Cardiac muscle cell (in vitro differentiated cells and primary cell): ENCODE data around the gene NMS. TPM values are rescaled to one million over a fixed set of nuclear protein-coding genes. Genes with fewer than 3 reads are reported as not detected.

Experiments used
- DNase-seq, 2 donors: peaks; one replicate each; pipeline versions ENCODE4 v3.0.0 to v3.0.0-alpha.2; 2010 to 2017; ENCODE audit warnings: low read depth in 1 of 2, low spot score in 1 of 2
- H3K27ac ChIP-seq: fragments of 200-600 bp; sonication (generic); 2 replicates; pipeline ENCODE4 v1.5.1; 2016
- H3K27me3 ChIP-seq: fragments of 200-600 bp; sonication (generic); 2 replicates; pipeline ENCODE4 v1.6.0; 2016; ENCODE audit warnings: control low read depth
- H3K36me3 ChIP-seq: fragments of 200-600 bp; sonication (generic); 2 replicates; pipeline ENCODE4 v1.5.1; 2016; ENCODE audit warnings: control low read depth
- H3K4me1 ChIP-seq: fragments of 200-600 bp; sonication (generic); 2 replicates; pipeline ENCODE4 v1.8.1; 2017; ENCODE audit warnings: low read depth, mild to moderate bottlenecking, mixed run types
- H3K4me3 ChIP-seq: fragments of 200-600 bp; sonication (generic); 2 replicates; pipeline ENCODE4 v1.5.1; 2016; ENCODE audit warnings: mild to moderate bottlenecking
- H3K9me3 ChIP-seq: fragments of 200-600 bp; sonication (generic); 2 replicates; pipeline ENCODE4 v1.5.1; 2017; ENCODE audit warnings: low read depth, mild to moderate bottlenecking, control low read depth
- polyA plus RNA-seq: library from polyadenylated mRNA; unstranded; fragments of >200 nt; fragmentation: Nextera tagmentation; extraction: Ambion mirVana; gene quantifications from 2 replicates; pipeline ENCODE4 v1.2.1, GENCODE V29; 2016
- total RNA-seq: library from RNA; depleted of rRNA; stranded (reverse); fragments of >200 nt; gene quantifications from 2 replicates; pipeline ENCODE4 v1.2.3, GENCODE V29; 2016
- TF ChIP-seq, protein P1 (sequence below): IDR thresholded peaks from 2 replicates; pipeline ENCODE4 v1.5.1; 2012; ENCODE audit warnings: low read depth, mild to moderate bottlenecking, low read length

Gene NMS
- total and polyA plus RNA-seq, 2 experiments from 2014 or later = not detected

DNA sequence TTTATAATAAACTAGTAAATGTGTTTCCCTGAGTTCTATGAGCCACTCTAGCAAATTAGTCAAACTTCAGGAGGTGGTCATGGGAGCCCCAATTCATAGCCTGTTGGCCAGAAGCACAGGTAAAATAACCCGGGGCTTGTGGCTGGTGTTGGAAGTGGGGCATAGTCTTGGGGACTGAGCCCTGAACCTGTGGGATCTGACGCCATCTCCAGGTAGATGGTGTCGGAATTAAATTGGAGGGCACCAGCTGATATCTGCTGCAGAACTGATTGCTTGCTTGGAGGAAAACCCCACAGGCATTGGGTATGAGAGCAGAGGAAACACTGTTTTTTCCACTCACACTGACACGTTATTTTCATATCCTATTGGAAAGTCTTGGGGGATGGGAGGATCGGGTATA, 14.1 kb downstream of the NMS start:
- DNase-seq = no peak
- H3K27me3 ChIP-seq = no peaks in the 10 kb centered on the region
- H3K36me3 ChIP-seq = no peaks in the 10 kb centered on the region
- no peak overlapping the region for H3K4me3 ChIP-seq
- no peaks in the 10 kb centered on the region for H3K9me3 ChIP-seq
- H3K4me1 ChIP-seq = no peaks in the 10 kb centered on the region
- no peak overlapping the region for H3K27ac ChIP-seq
- TF ChIP-seq, protein P1, sequence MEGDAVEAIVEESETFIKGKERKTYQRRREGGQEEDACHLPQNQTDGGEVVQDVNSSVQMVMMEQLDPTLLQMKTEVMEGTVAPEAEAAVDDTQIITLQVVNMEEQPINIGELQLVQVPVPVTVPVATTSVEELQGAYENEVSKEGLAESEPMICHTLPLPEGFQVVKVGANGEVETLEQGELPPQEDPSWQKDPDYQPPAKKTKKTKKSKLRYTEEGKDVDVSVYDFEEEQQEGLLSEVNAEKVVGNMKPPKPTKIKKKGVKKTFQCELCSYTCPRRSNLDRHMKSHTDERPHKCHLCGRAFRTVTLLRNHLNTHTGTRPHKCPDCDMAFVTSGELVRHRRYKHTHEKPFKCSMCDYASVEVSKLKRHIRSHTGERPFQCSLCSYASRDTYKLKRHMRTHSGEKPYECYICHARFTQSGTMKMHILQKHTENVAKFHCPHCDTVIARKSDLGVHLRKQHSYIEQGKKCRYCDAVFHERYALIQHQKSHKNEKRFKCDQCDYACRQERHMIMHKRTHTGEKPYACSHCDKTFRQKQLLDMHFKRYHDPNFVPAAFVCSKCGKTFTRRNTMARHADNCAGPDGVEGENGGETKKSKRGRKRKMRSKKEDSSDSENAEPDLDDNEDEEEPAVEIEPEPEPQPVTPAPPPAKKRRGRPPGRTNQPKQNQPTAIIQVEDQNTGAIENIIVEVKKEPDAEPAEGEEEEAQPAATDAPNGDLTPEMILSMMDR = no peak

DNA sequence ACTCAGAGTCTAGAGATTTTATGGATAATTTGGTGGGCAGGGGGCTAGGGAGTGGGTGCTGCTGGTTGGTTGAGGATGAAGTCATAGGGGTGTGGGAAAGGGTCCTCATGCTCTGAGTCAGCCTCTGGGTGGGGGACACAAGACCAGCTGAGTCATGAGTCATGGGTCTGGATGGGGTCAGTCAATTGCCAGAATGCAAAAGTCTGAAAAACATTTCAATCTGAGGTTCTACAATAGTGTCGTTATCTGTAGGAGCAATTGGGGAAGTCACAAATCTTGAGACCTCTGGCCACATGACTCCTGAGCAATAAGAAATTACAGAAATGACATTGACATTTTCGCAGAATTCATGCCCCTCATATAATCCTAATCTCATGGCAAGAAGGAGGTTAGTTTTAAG, 15.1 kb downstream of the NMS start:
- no peaks in the 10 kb centered on the region for H3K4me1 ChIP-seq

DNA sequence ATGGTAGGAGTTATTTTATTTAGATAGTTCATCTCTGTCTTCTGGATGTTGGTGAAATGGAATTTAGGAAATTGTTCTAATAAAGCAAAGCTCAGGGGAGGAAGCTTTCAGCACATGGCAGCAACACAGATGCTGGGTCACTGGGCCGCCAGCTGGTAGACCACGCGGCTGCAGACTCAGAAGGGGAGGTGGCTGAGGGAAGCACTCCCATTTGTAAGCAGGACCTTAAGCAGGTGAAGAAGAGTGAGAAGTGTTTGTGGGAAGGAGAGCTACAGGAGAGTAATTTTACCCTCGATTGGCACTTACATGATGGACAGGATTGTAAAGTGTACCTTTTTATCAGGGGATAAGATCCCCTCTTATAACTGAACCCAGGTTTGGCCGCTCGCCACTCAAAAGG, 24.4 kb downstream of the NMS start:
- TF ChIP-seq, protein P1 = no peak
- H3K27ac ChIP-seq = no peak overlapping the region
- H3K4me3 ChIP-seq = no peak overlapping the region
- no peaks in the 10 kb centered on the region for H3K27me3 ChIP-seq
- DNase-seq = no peak
- H3K36me3 ChIP-seq = no peaks in the 10 kb centered on the region
- H3K4me1 ChIP-seq = no peaks in the 10 kb centered on the region
- H3K9me3 ChIP-seq = no peaks in the 10 kb centered on the region

More for the DNA sequence above, 15.1 kb downstream of the NMS start:
- Histone ChIP-seq H3K36me3 (no peaks in the 10 kb centered on the region), H3K27me3 (no peaks in the 10 kb centered on the region), H3K27ac (no peak overlapping the region), H3K9me3 (no peaks in the 10 kb centered on the region), H3K4me3 (no peak overlapping the region)
- DNase-seq = no peak
- TF ChIP-seq, protein P1 = no peak

DNA sequence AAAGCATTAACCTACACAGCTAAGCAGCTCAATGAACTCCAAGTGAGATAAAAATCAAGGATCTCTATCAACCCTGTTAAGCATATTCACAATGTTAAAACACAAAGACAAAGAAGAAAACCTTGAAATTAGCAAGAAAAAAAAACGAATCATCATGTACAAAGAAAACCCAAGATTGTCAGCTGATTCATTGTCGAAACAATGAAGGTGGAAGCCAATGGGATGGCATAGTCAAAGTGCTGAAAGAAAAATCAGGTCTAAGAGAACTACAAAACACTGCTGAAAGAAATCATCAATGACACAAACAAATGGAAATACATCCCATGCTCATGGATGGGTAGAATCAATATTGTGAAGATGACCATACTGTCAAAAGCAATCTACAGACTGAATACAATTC, 32.5 kb downstream of the NMS start:
- Histone ChIP-seq H3K36me3 (no peaks in the 10 kb centered on the region), H3K27me3 (no peaks in the 10 kb centered on the region), H3K27ac (no peak overlapping the region), H3K4me1 (no peaks in the 10 kb centered on the region), H3K9me3 (no peaks in the 10 kb centered on the region), H3K4me3 (no peak overlapping the region)
- no peak for DNase-seq
- TF ChIP-seq, protein P1 = no peak

DNA sequence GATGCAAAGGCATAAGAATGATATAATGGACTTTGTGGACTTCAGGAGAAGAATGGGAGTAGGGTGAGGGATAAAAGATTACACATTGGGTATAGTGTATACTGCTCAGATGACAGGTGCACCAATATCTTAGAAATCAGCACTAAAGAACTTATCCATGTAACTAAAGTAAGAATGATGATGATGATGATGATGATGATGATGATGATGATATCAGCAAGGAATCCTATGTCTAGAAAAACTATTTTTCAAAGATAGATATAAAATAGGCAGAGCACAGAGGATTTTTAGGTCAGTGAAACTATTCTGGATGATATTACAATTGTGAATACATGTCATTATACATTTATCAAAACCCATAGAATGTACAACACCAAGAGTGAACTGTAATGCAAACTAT, 34.3 kb downstream of the NMS start:
- Histone ChIP-seq H3K27me3 (no peaks in the 10 kb centered on the region), H3K9me3 (no peaks in the 10 kb centered on the region), H3K27ac (no peak overlapping the region), H3K36me3 (no peaks in the 10 kb centered on the region), H3K4me1 (no peaks in the 10 kb centered on the region), H3K4me3 (no peak overlapping the region)
- DNase-seq = no peak
- TF ChIP-seq, protein P1 = no peak

DNA sequence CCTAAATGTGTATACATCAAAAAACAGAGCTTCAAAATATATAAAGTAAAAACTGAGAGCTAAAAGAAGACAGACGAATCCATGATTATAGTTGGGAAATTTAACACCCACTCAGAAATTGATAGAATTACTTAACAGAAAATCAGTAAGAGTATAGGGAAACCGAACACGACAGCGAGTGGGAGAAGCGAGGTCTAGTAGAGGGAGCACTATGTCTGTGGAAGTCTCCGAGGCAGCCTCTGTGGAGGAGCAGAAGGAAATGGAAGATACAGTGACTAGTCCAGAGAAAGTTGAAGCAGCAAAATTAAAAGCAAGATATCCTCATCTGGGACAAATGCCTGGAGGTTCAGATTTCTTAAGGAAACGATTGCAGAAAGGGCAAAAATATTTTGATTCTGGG, 38.8 kb downstream of the NMS start:
- H3K36me3 ChIP-seq = no peaks in the 10 kb centered on the region

More for the DNA sequence above, 38.8 kb downstream of the NMS start:
- H3K9me3 ChIP-seq = no peaks in the 10 kb centered on the region
- H3K27ac ChIP-seq = no peak overlapping the region
- no peak for DNase-seq
- TF ChIP-seq, protein P1 = no peak
- H3K4me1 ChIP-seq = no peaks in the 10 kb centered on the region
- no peaks in the 10 kb centered on the region for H3K27me3 ChIP-seq
- no peak overlapping the region for H3K4me3 ChIP-seq
